Measurements from ENCODE around the gene YOD1.

Gene YOD1

GRCh38 chr1:207028884-207029650, 21.9 kb downstream of the YOD1 start:
- H2BK120ac ChIP-seq (ENCODE audit: low read depth, low read length) = no peak overlapping the region
- H2BK15ac ChIP-seq (ENCODE audit: low read depth, poor library complexity, severe bottlenecking) = no peak overlapping the region
- no peak overlapping the region for H3K4ac ChIP-seq (ENCODE audit: low read depth in 1 of 2, low read length in 2 of 2)
- H3K27me3 ChIP-seq (ENCODE audit: control insufficient read depth in 1 of 2, insufficient read depth in 1 of 2, low read length in 2 of 2) = peaks cover 0 to 8% of the 10 kb centered on the region in 2 experiments
- H3K36me3 ChIP-seq (ENCODE audit: control insufficient read depth in 1 of 2, insufficient read depth in 2 of 2, low read depth in 1 of 2, low read length in 2 of 2) = no peaks in the 10 kb centered on the region
- no peak for DNase-seq
- H4K8ac ChIP-seq (ENCODE audit: low read length) = no peak overlapping the region
- H3K27ac ChIP-seq (ENCODE audit: low read length, poor library complexity, severe bottlenecking) = no peak overlapping the region
- H3K4me3 ChIP-seq (ENCODE audit: insufficient read depth in 1 of 2, low read depth in 1 of 2, low read length in 2 of 2) = no peak overlapping the region
- H3K79me1 ChIP-seq (replicated peaks; ENCODE audit: low read length, poor library complexity, severe bottlenecking) = no peaks in the 10 kb centered on the region
- no peak overlapping the region for H2BK5ac ChIP-seq (ENCODE audit: low read depth, low read length, poor library complexity, severe bottlenecking)
- peaks cover 24% of the 10 kb centered on the region for H3K4me1 ChIP-seq (ENCODE audit: control insufficient read depth, insufficient read depth, low read depth, low read length)
- 89% methylated on average over 2 of the region's 2 CpGs for WGBS
- no peak overlapping the region for H4K91ac ChIP-seq (ENCODE audit: low read length)
- H3K18ac ChIP-seq (ENCODE audit: low read depth in 1 of 2, low read length in 2 of 2) = no peak overlapping the region
- no peak overlapping the region for H3K9ac ChIP-seq (ENCODE audit: low read length)
- H3K9me3 ChIP-seq (ENCODE audit: control insufficient read depth, low read length) = no peaks in the 10 kb centered on the region
- H3K4me2 ChIP-seq (ENCODE audit: low read length, poor library complexity, severe bottlenecking) = no peak overlapping the region
- H2AFZ ChIP-seq (ENCODE audit: low read depth, low read length) = no peak overlapping the region
- H2BK12ac ChIP-seq (ENCODE audit: low read length in 2 of 2) = no peak overlapping the region
- no peak overlapping the region for H3K23ac ChIP-seq (ENCODE audit: low read length in 2 of 2)
- peak overlapping the region; percentile 72 for H2AK5ac ChIP-seq (ENCODE audit: low read length, severe bottlenecking)
- no peak overlapping the region for H3K14ac ChIP-seq (ENCODE audit: low read length in 2 of 2)

- no peak overlapping the region for H2BK120ac ChIP-seq (ENCODE audit: low read depth, low read length)
- no peaks in the 10 kb centered on the region for H3K36me3 ChIP-seq (ENCODE audit: control insufficient read depth in 1 of 2, insufficient read depth in 2 of 2, low read depth in 1 of 2, low read length in 2 of 2)
- H3K27ac ChIP-seq (ENCODE audit: low read length, poor library complexity, severe bottlenecking) = peak overlapping the region; percentile 3
- no peak overlapping the region for H2BK12ac ChIP-seq (ENCODE audit: low read length in 2 of 2)
- peaks cover 0 to 8% of the 10 kb centered on the region in 2 experiments for H3K27me3 ChIP-seq (ENCODE audit: control insufficient read depth in 1 of 2, insufficient read depth in 1 of 2, low read length in 2 of 2)
- no peak overlapping the region for H3K4me3 ChIP-seq (ENCODE audit: insufficient read depth in 1 of 2, low read depth in 1 of 2, low read length in 2 of 2)
- H3K14ac ChIP-seq (ENCODE audit: low read length in 2 of 2) = no peak overlapping the region
- no peak overlapping the region for H2AFZ ChIP-seq (ENCODE audit: low read depth, low read length)
- no peak overlapping the region for H3K4me2 ChIP-seq (ENCODE audit: low read length, poor library complexity, severe bottlenecking)
- peaks cover 25% of the 10 kb centered on the region for H3K4me1 ChIP-seq (ENCODE audit: control insufficient read depth, insufficient read depth, low read depth, low read length)
- no peak overlapping the region for H2AK5ac ChIP-seq (ENCODE audit: low read length, severe bottlenecking)
- H2BK5ac ChIP-seq (ENCODE audit: low read depth, low read length, poor library complexity, severe bottlenecking) = no peak overlapping the region
- no peaks in the 10 kb centered on the region for H3K79me1 ChIP-seq (replicated peaks; ENCODE audit: low read length, poor library complexity, severe bottlenecking)
- no peak overlapping the region for H3K9ac ChIP-seq (ENCODE audit: low read length)
- H3K18ac ChIP-seq (ENCODE audit: low read depth in 1 of 2, low read length in 2 of 2) = no peak overlapping the region
- no peak overlapping the region for H4K8ac ChIP-seq (ENCODE audit: low read length)
- H4K91ac ChIP-seq (ENCODE audit: low read length) = no peak overlapping the region
- H3K9me3 ChIP-seq (ENCODE audit: control insufficient read depth, low read length) = no peaks in the 10 kb centered on the region
- WGBS = 80% methylated on average over 1 of the region's 1 CpG
- DNase-seq = no peak
- no peak overlapping the region for H3K23ac ChIP-seq (ENCODE audit: low read length in 2 of 2)
- no peak overlapping the region for H3K4ac ChIP-seq (ENCODE audit: low read depth in 1 of 2, low read length in 2 of 2)
- H2BK15ac ChIP-seq (ENCODE audit: low read depth, poor library complexity, severe bottlenecking) = no peak overlapping the region
These were observed 23.1 kb downstream of the YOD1 start for GRCh38 chr1:207027921-207028320.

GRCh38 chr1:207027206-207027777, 23.7 kb downstream of the YOD1 start:
- no peak for DNase-seq
- WGBS = 89% methylated on average over 18 of the region's 18 CpGs
- no peak overlapping the region for H4K8ac ChIP-seq (ENCODE audit: low read length)
- peaks cover 22% of the 10 kb centered on the region for H3K4me1 ChIP-seq (ENCODE audit: control insufficient read depth, insufficient read depth, low read depth, low read length)
- H3K9me3 ChIP-seq (ENCODE audit: control insufficient read depth, low read length) = no peaks in the 10 kb centered on the region
- no peak overlapping the region for H2BK5ac ChIP-seq (ENCODE audit: low read depth, low read length, poor library complexity, severe bottlenecking)
- H3K36me3 ChIP-seq (ENCODE audit: control insufficient read depth in 1 of 2, insufficient read depth in 2 of 2, low read depth in 1 of 2, low read length in 2 of 2) = no peaks in the 10 kb centered on the region
- H3K9ac ChIP-seq (ENCODE audit: low read length) = no peak overlapping the region
- H3K18ac ChIP-seq (ENCODE audit: low read depth in 1 of 2, low read length in 2 of 2) = no peak overlapping the region
- H2AK5ac ChIP-seq (ENCODE audit: low read length, severe bottlenecking) = peak overlapping the region; percentile 17
- peaks cover 0 to 5% of the 10 kb centered on the region in 2 experiments for H3K27me3 ChIP-seq (ENCODE audit: control insufficient read depth in 1 of 2, insufficient read depth in 1 of 2, low read length in 2 of 2)
- no peak overlapping the region for H3K4me2 ChIP-seq (ENCODE audit: low read length, poor library complexity, severe bottlenecking)
- H3K14ac ChIP-seq (ENCODE audit: low read length in 2 of 2) = no peak overlapping the region
- no peak overlapping the region for H2AFZ ChIP-seq (ENCODE audit: low read depth, low read length)
- H3K23ac ChIP-seq (ENCODE audit: low read length in 2 of 2) = no peak overlapping the region
- H2BK12ac ChIP-seq (ENCODE audit: low read length in 2 of 2) = no peak overlapping the region
- H3K4ac ChIP-seq (ENCODE audit: low read depth in 1 of 2, low read length in 2 of 2) = no peak overlapping the region
- H2BK15ac ChIP-seq (ENCODE audit: low read depth, poor library complexity, severe bottlenecking) = no peak overlapping the region
- peak overlapping the region; percentile 15 for H4K91ac ChIP-seq (ENCODE audit: low read length)
- no peaks in the 10 kb centered on the region for H3K79me1 ChIP-seq (replicated peaks; ENCODE audit: low read length, poor library complexity, severe bottlenecking)
- H2BK120ac ChIP-seq (ENCODE audit: low read depth, low read length) = no peak overlapping the region
- H3K4me3 ChIP-seq (ENCODE audit: insufficient read depth in 1 of 2, low read depth in 1 of 2, low read length in 2 of 2) = no peak overlapping the region
- peak overlapping the region; percentile 3 for H3K27ac ChIP-seq (ENCODE audit: low read length, poor library complexity, severe bottlenecking)

GRCh38 chr1:207026104-207026534, 24.9 kb downstream of the YOD1 start:
- Histone ChIP-seq H2AK5ac (ENCODE audit: low read length, severe bottlenecking) (peak overlapping the region; percentile 29), H2AFZ (ENCODE audit: low read depth, low read length) (no peak overlapping the region), H3K14ac (ENCODE audit: low read length in 2 of 2) (no peak overlapping the region), H3K79me1 (replicated peaks; ENCODE audit: low read length, poor library complexity, severe bottlenecking) (no peaks in the 10 kb centered on the region), H2BK12ac (ENCODE audit: low read length in 2 of 2) (peak overlapping the region in 1 of 2 experiments; percentile 40), H3K27ac (ENCODE audit: low read length, poor library complexity, severe bottlenecking) (peak overlapping the region; percentile 99), H3K36me3 (ENCODE audit: control insufficient read depth in 1 of 2, insufficient read depth in 2 of 2, low read depth in 1 of 2, low read length in 2 of 2) (no peaks in the 10 kb centered on the region), H4K91ac (ENCODE audit: low read length) (no peak overlapping the region), H4K8ac (ENCODE audit: low read length) (no peak overlapping the region), H3K27me3 (ENCODE audit: control insufficient read depth in 1 of 2, insufficient read depth in 1 of 2, low read length in 2 of 2) (peaks cover 0 to 1% of the 10 kb centered on the region in 2 experiments), H3K4me2 (ENCODE audit: low read length, poor library complexity, severe bottlenecking) (no peak overlapping the region), H3K23ac (ENCODE audit: low read length in 2 of 2) (no peak overlapping the region), H2BK15ac (ENCODE audit: low read depth, poor library complexity, severe bottlenecking) (no peak overlapping the region), H3K4ac (ENCODE audit: low read depth in 1 of 2, low read length in 2 of 2) (no peak overlapping the region), H3K4me3 (ENCODE audit: insufficient read depth in 1 of 2, low read depth in 1 of 2, low read length in 2 of 2) (no peak overlapping the region), H2BK120ac (ENCODE audit: low read depth, low read length) (peak overlapping the region; percentile 4), H3K9ac (ENCODE audit: low read length) (no peak overlapping the region), H3K9me3 (ENCODE audit: control insufficient read depth, low read length) (no peaks in the 10 kb centered on the region), H2BK5ac (ENCODE audit: low read depth, low read length, poor library complexity, severe bottlenecking) (peak overlapping the region; percentile 48), H3K4me1 (ENCODE audit: control insufficient read depth, insufficient read depth, low read depth, low read length) (peaks cover 23% of the 10 kb centered on the region), H3K18ac (ENCODE audit: low read depth in 1 of 2, low read length in 2 of 2) (no peak overlapping the region)
- WGBS = 63% methylated on average over 2 of the region's 4 CpGs
- no peak for DNase-seq
